Activated naive CD8-positive, alpha-beta T cell treated with anti-CD3 and anti-CD28 coated beads for 36 hours (primary cell): ENCODE results near the gene OR10H3. TPM values are rescaled to one million over a fixed set of nuclear protein-coding genes. Genes with fewer than 3 reads are reported as not detected.
A peak's percentile ranks its signal among the peaks of the same experiment; 100 is the strongest.
"Not testable (repeated sequence)": the region's sequence is repeated elsewhere in the genome, so short reads cannot be mapped to it uniquely, and the experiment has no call there.

Source experiments
- DNase-seq: peaks from one replicate; pipeline ENCODE4 v3.0.0; 2021
- H3K27ac Mint-ChIP-seq: one replicate; pipeline ENCODE4 v1.8.0; 2022; ENCODE audit warnings: mild to moderate bottlenecking, moderate library complexity, mixed read lengths
- H3K27me3 Mint-ChIP-seq: one replicate; pipeline ENCODE4 v1.8.0; 2022; ENCODE audit warnings: mild to moderate bottlenecking, mixed read lengths
- H3K36me3 Mint-ChIP-seq: one replicate; pipeline ENCODE4 v1.8.0; 2021; ENCODE audit warnings: mild to moderate bottlenecking, mixed read lengths
- H3K4me1 Mint-ChIP-seq: one replicate; pipeline ENCODE4 v1.8.0; 2021; ENCODE audit warnings: mixed read lengths
- H3K4me3 Mint-ChIP-seq: one replicate; pipeline ENCODE4 v1.8.0; 2022; ENCODE audit warnings: mild to moderate bottlenecking, moderate library complexity, mixed read lengths
- H3K9me3 Mint-ChIP-seq: one replicate; pipeline ENCODE4 v1.8.0; 2022; ENCODE audit warnings: mixed read lengths
- total RNA-seq, 2 experiments: library from RNA; stranded (reverse); gene quantifications; one replicate each; pipeline ENCODE4 v1.2.3, GENCODE V29; 2021

Gene OR10H3
- total RNA-seq, 2 experiments from 2014 or later: not detected

- H3K4me3 Mint-ChIP-seq: peak overlapping the region; percentile 62
- H3K4me1 Mint-ChIP-seq: no peaks in the 10 kb centered on the region
- H3K27me3 Mint-ChIP-seq: peaks cover 71% of the 10 kb centered on the region
- peak; percentile 15 for DNase-seq
- H3K9me3 Mint-ChIP-seq: peaks cover 6% of the 10 kb centered on the region
- no peaks in the 10 kb centered on the region for H3K36me3 Mint-ChIP-seq
- no peak overlapping the region for H3K27ac Mint-ChIP-seq
Measured at GRCh38 chr19:15759962-15760565, 22.3 kb downstream of the OR10H3 start.

GRCh38 chr19:15769586-15769985, 31.8 kb downstream of the OR10H3 start:
- Mint-ChIP-seq H3K27me3 (peaks cover 16% of the 10 kb centered on the region), H3K4me3 (no peak overlapping the region), H3K36me3 (no peaks in the 10 kb centered on the region), H3K9me3 (no peaks in the 10 kb centered on the region), H3K4me1 (no peaks in the 10 kb centered on the region), H3K27ac (no peak overlapping the region)
- DNase-seq: no peak

- not testable (repeated sequence) for H3K9me3 Mint-ChIP-seq, H3K4me3 Mint-ChIP-seq, H3K4me1 Mint-ChIP-seq, DNase-seq, H3K36me3 Mint-ChIP-seq, H3K27ac Mint-ChIP-seq
- peaks cover 18% of the 10 kb centered on the region for H3K27me3 Mint-ChIP-seq
Measured at GRCh38 chr19:15774159-15774558, 36.4 kb downstream of the OR10H3 start.

GRCh38 chr19:15775249-15775648, 37.5 kb downstream of the OR10H3 start:
- Mint-ChIP-seq H3K9me3 (no peaks in the 10 kb centered on the region), H3K27ac (no peak overlapping the region), H3K36me3 (no peaks in the 10 kb centered on the region), H3K4me1 (no peaks in the 10 kb centered on the region), H3K4me3 (no peak overlapping the region), H3K27me3 (peaks cover 12% of the 10 kb centered on the region)
- no peak for DNase-seq

DNA sequence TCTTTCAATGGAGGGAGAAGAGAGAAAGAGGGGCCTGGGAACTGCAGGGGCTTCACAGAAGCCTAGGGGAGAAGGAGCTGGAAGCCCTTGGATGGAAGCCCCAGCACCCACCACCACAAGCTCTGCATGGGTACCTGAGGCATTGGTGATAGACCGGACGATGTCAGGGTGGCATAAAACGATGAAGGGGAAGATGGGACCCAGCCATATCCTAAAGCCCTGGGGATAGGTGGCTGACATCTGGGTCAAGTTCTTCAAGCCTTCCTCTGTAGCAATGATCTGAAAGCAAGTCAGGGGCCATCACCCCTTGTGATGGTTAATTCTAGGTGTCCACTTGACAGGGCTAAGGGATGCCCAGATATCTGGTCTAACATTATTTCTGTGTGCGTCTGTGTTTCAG, 38.5 kb downstream of the OR10H3 start:
- Mint-ChIP-seq H3K9me3 (no peaks in the 10 kb centered on the region), H3K4me1 (no peaks in the 10 kb centered on the region), H3K27ac (no peak overlapping the region), H3K4me3 (no peak overlapping the region), H3K36me3 (no peaks in the 10 kb centered on the region), H3K27me3 (peaks cover 9% of the 10 kb centered on the region)
- DNase-seq: no peak

DNA sequence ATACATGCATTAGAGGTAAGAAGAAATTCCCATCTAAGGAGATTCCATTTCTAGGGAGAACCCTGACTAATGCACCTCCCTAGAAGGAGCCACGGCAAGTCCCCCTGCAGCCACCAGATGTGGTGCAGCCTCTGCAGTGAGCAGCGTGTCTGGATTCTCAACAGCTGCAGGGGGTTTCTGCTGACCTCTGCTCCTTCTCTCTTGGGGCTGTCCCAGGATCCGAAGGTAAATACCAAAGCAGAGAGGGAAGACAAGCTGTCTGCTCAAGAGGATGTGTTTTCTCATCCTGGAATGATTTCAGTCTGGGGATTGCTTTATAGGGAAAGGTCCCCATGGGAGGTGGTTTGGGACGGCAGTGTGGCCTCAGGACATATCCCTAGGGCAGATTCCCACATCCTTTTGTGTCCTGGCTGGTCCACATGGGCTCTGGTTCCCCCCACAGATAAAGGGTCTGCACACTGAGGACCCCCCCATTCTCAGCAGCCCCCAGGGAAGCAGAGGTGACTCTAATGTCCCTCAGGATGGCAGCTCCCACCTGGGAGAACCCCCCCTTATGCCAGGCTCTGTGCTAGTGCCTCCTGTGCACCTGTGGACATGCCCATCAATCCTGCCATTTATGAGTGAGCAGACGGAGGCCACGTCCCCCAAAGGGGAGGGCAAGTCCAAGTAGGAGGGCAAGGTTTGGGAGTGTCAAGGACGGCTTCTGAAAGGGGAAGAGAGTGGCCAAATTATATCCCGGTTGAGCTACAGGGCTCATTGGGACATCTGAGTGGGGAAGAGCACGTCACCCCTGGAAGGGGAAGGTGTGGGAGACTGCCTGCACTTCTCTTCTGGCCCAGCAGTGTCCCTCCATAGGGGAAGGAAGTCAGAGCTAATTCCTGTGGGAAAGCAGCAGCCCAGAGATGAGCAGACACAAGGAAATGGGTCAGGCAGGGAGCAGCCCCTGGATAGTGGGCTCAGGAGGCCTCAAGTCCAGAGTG, 39.5 kb downstream of the OR10H3 start:
- no peak for DNase-seq
- no peak overlapping the region for H3K27ac Mint-ChIP-seq
- H3K9me3 Mint-ChIP-seq: no peaks in the 10 kb centered on the region
- no peaks in the 10 kb centered on the region for H3K36me3 Mint-ChIP-seq
- H3K27me3 Mint-ChIP-seq: peaks cover 6% of the 10 kb centered on the region
- no peak overlapping the region for H3K4me3 Mint-ChIP-seq
- no peaks in the 10 kb centered on the region for H3K4me1 Mint-ChIP-seq

- Mint-ChIP-seq H3K27me3 (peaks cover 6% of the 10 kb centered on the region), H3K9me3 (no peaks in the 10 kb centered on the region), H3K4me3 (no peak overlapping the region), H3K4me1 (no peaks in the 10 kb centered on the region), H3K27ac (no peak overlapping the region), H3K36me3 (no peaks in the 10 kb centered on the region)
- no peak for DNase-seq
Measured at GRCh38 chr19:15779756-15780476, 42.1 kb downstream of the OR10H3 start.

- H3K27ac Mint-ChIP-seq: no peak overlapping the region
- no peak overlapping the region for H3K4me3 Mint-ChIP-seq
- H3K36me3 Mint-ChIP-seq: no peaks in the 10 kb centered on the region
- H3K27me3 Mint-ChIP-seq: peaks cover 3% of the 10 kb centered on the region
- no peaks in the 10 kb centered on the region for H3K4me1 Mint-ChIP-seq
- H3K9me3 Mint-ChIP-seq: no peaks in the 10 kb centered on the region
- no peak for DNase-seq
Measured at GRCh38 chr19:15780610-15781418, 43.0 kb downstream of the OR10H3 start.

DNA sequence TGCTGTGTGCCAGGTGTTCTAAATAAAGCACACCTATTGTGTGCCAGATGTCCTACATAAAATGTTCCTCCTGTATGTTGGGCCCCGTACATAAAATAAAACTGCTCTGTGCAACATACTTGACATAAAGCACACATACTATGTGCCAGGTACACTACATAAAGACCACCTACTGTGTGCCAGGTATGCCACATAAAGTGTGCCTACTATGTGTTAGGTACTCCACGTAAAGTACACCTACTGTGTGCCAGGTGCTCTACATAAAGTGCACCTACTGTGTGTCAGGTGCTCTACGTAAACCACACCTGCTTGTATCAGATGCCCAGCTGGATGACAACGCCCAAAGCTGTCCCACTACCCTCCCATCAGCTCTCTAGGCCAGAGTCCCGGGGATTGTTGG, 43.9 kb downstream of the OR10H3 start:
- Mint-ChIP-seq H3K4me1 (no peaks in the 10 kb centered on the region), H3K36me3 (no peaks in the 10 kb centered on the region), H3K9me3 (no peaks in the 10 kb centered on the region), H3K27ac (no peak overlapping the region), H3K4me3 (no peak overlapping the region), H3K27me3 (peaks cover 5% of the 10 kb centered on the region)
- no peak for DNase-seq

DNA sequence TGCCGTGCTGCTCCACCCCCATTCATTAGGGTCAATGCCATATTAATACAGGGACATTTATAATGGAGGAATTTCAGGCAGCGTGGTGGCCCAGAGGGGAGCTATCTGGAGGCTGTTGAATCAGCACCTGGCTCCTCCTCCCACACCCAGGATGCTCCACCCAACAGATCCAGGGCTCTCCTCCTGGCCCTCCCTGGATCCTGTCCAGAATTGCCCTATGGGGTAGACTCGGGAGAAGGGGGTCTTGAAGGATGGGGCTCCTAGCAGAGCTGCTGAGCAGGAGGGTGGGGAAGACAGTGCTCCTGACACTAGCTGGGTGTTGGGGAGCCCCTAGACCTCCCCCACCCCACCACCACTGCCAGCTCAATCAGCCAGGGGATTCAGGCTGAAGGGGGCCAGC, 44.4 kb downstream of the OR10H3 start:
- no peak overlapping the region for H3K27ac Mint-ChIP-seq
- no peaks in the 10 kb centered on the region for H3K36me3 Mint-ChIP-seq
- peaks cover 8% of the 10 kb centered on the region for H3K27me3 Mint-ChIP-seq
- no peaks in the 10 kb centered on the region for H3K4me1 Mint-ChIP-seq
- H3K4me3 Mint-ChIP-seq: no peak overlapping the region
- H3K9me3 Mint-ChIP-seq: no peaks in the 10 kb centered on the region
- no peak for DNase-seq

DNA sequence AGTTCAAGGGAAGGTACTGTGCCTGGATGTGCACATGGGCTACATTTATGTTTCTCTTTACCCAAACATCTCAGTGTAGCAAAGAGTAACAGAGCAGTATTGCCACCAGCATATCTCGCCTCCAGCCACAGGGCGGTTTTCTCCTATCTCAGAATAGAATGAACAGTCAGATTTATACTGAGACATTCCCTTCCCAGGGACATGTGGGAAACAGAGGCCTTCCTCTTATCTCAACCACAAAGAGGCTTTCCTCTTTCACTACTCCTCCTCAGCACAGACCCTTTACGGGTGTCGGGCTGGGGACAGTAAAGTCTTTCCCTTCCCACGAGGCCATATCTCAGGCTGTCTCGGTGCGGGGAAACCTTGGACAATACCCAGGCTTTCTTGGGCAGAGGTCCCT, 45.1 kb downstream of the OR10H3 start:
- H3K27me3 Mint-ChIP-seq: peaks cover 14% of the 10 kb centered on the region
- not testable (repeated sequence) for H3K36me3 Mint-ChIP-seq, H3K4me1 Mint-ChIP-seq, DNase-seq, H3K27ac Mint-ChIP-seq, H3K4me3 Mint-ChIP-seq, H3K9me3 Mint-ChIP-seq

DNA sequence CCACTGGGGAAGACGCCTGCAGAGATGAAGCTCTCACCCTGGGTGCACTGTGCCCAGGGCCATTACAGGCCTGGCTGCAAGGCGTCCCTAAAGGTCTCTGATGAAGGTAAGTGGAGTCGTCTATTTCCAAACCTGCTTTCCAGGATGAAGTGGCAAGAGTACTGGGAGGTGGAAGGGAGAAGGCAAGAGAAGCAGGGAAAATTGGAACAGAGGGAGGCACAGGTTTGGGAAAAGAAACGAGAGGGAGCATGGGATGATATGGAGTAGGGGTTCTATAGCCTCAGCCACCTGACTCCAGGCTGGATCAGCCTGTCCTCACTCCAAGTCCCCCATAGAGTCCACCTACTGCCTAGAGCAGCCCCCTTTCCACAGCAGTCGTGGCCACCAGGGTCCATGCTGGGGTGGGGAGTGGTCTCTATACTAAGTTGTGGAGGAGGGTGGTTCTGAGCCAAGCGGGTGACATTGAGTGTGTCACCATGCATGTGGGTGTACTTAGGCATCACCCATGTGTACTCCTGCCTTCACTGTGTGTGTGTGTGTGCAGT, 49.9 kb downstream of the OR10H3 start, which contains the start of gene OR10H5:
Gene OR10H5, plus strand, starts transcription at position 51 of the 545 bp plus-strand sequence. CDS start 6,388 bp downstream, outside the sequence.
- Mint-ChIP-seq H3K27me3 (peaks cover 22% of the 10 kb centered on the region), H3K27ac (no peak within 1 kb of the TSS), H3K9me3 (no peaks in the 10 kb centered on the region), H3K4me3 (no peak within 1 kb of the TSS), H3K36me3 (no peaks in the 10 kb centered on the region), H3K4me1 (no peaks in the 10 kb centered on the region)
- no peak for DNase-seq

GRCh38 chr19:15788594-15789270, 50.9 kb downstream of the OR10H3 start:
- DNase-seq: no peak
- Mint-ChIP-seq H3K9me3 (no peaks in the 10 kb centered on the region), H3K4me3 (no peak overlapping the region), H3K4me1 (no peaks in the 10 kb centered on the region), H3K27me3 (peaks cover 22% of the 10 kb centered on the region), H3K27ac (no peak overlapping the region), H3K36me3 (no peaks in the 10 kb centered on the region)

GRCh38 chr19:15790096-15790495, 52.3 kb downstream of the OR10H3 start:
- Mint-ChIP-seq H3K27me3 (peaks cover 22% of the 10 kb centered on the region), H3K27ac (no peak overlapping the region), H3K9me3 (no peaks in the 10 kb centered on the region), H3K4me1 (no peaks in the 10 kb centered on the region), H3K4me3 (no peak overlapping the region), H3K36me3 (no peaks in the 10 kb centered on the region)
- DNase-seq: no peak
